Natural killer cell (primary cell): ENCODE data around the gene KRTAP9-2. TPM values are rescaled to one million over a fixed set of nuclear protein-coding genes. Genes with fewer than 3 reads are reported as not detected.

Experiments
- ATAC-seq, 3 donors: fragments of 150-1000 bp in 2 of 3; fragments of 200-7000 bp in 1 of 3; cut with Tn5 transposase; 1 replicate in 1 of 3; 2 replicates in 2 of 3; pipeline ENCODE4 v1.10.0; 2021; ENCODE audit warnings: mild to moderate bottlenecking in 2 of 3, moderate library complexity in 2 of 3
- DNase-seq, 2 donors: peaks; one replicate each; pipeline versions ENCODE4 v3.0.0 to v3.0.0-alpha.2; 2013 to 2021; ENCODE audit warnings: mixed read lengths in 1 of 2
- H3K27ac ChIP-seq: one replicate; pipeline ENCODE4 v1.5.1; 2013; ENCODE audit warnings: mild to moderate bottlenecking, low read length
- H3K27me3 ChIP-seq: one replicate; pipeline ENCODE4 v1.6.1; 2013; ENCODE audit warnings: low read length; ENCODE audit not compliant: control insufficient read depth, insufficient read depth
- H3K36me3 ChIP-seq: one replicate; pipeline ENCODE4 v1.6.1; 2013; ENCODE audit warnings: low read length; ENCODE audit not compliant: control insufficient read depth, insufficient read depth
- H3K4me1 ChIP-seq: one replicate; pipeline ENCODE4 v1.6.1; 2013; ENCODE audit warnings: low read length; ENCODE audit not compliant: control insufficient read depth, insufficient read depth
- H3K4me3 ChIP-seq: one replicate; pipeline ENCODE4 v1.5.1; 2013; ENCODE audit warnings: low read length
- H3K9me3 ChIP-seq: one replicate; pipeline ENCODE4 v1.6.1; 2013; ENCODE audit warnings: low read length; ENCODE audit not compliant: control insufficient read depth, insufficient read depth
- H3K27ac Mint-ChIP-seq, 2 donors: one replicate each; pipeline ENCODE4 v1.8.0; 2022; ENCODE audit warnings: mild to moderate bottlenecking in 2 of 2, mixed read lengths in 2 of 2, moderate library complexity in 1 of 2
- H3K27me3 Mint-ChIP-seq, 2 donors: one replicate each; pipeline ENCODE4 v1.8.0; 2022; ENCODE audit warnings: low read depth in 2 of 2, mixed read lengths in 2 of 2
- H3K36me3 Mint-ChIP-seq: one replicate; pipeline ENCODE4 v1.8.0; 2022; ENCODE audit warnings: mixed read lengths
- H3K4me1 Mint-ChIP-seq, 2 donors: one replicate each; pipeline ENCODE4 v1.8.0; 2022; ENCODE audit warnings: mixed read lengths in 2 of 2
- H3K4me3 Mint-ChIP-seq: one replicate; pipeline ENCODE4 v1.8.0; 2022; ENCODE audit warnings: mild to moderate bottlenecking, moderate library complexity, mixed read lengths
- H3K9me3 Mint-ChIP-seq, 2 donors: one replicate each; pipeline ENCODE4 v1.8.0; 2022; ENCODE audit warnings: mixed read lengths in 2 of 2
- WGBS: methylation state at CpG from one replicate; pipeline ENCODE4 v1.1.7; 2013; ENCODE audit warnings: missing lambda C conversion rate; ENCODE audit not compliant: insufficient coverage; 5-methylcytosine and 5-hydroxymethylcytosine counted together
- intact Hi-C: fragments of 100-400 bp; cut with micrococcal nuclease; formaldehyde crosslinking; loops from one replicate; pipeline ENCODE4 v1.14.2; 2022
- total RNA-seq, 4 donors: library from RNA; stranded (reverse); fragments of 120-200 nt in 1 of 4; gene quantifications; one replicate each; pipeline versions ENCODE4 v1.2.3 to v1.2.4, GENCODE V29; 2013 to 2022
- TF ChIP-seq, protein P1 (sequence below): fragments of 200-600 bp; IDR thresholded peaks from one replicate; pipeline ENCODE4 v1.8.0; 2022; ENCODE audit warnings: antibody characterized with exemption

The KRTAP9-2 gene
- total RNA-seq, 3 donors from 2014 or later (not counting 1 experiment from before 2014, with no cell fraction given): not detected

DNA sequence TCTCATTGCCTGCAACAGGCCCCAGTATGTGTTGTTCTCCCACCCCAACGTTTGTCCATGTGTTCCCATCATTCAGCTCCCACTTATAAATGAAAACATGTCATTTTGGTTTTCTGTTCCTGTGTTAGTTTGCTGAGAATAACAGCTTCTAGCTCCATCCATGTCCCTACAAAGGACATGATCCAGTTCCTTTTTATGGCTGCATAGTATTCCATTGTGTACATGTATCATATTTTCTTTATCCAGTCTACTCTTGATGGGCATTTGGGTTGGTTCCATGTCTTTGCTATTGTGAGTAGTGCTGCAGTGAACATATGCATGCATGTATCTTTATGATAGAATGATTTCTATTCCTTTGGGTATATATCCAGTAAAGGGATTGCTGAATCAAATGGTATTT is 10.8 kb upstream of the KRTAP9-2 start:
- H3K27ac ChIP-seq: no peak overlapping the region
- H3K27me3 ChIP-seq: peaks cover 2% of the 10 kb centered on the region
- H3K4me1 Mint-ChIP-seq: no peaks in the 10 kb centered on the region
- peaks cover 0 to 2% of the 10 kb centered on the region in 2 donors for H3K9me3 Mint-ChIP-seq
- H3K27me3 Mint-ChIP-seq: peaks cover 15 to 31% of the 10 kb centered on the region in 2 donors
- TF ChIP-seq, protein P1, sequence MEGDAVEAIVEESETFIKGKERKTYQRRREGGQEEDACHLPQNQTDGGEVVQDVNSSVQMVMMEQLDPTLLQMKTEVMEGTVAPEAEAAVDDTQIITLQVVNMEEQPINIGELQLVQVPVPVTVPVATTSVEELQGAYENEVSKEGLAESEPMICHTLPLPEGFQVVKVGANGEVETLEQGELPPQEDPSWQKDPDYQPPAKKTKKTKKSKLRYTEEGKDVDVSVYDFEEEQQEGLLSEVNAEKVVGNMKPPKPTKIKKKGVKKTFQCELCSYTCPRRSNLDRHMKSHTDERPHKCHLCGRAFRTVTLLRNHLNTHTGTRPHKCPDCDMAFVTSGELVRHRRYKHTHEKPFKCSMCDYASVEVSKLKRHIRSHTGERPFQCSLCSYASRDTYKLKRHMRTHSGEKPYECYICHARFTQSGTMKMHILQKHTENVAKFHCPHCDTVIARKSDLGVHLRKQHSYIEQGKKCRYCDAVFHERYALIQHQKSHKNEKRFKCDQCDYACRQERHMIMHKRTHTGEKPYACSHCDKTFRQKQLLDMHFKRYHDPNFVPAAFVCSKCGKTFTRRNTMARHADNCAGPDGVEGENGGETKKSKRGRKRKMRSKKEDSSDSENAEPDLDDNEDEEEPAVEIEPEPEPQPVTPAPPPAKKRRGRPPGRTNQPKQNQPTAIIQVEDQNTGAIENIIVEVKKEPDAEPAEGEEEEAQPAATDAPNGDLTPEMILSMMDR: no peak
- H3K4me3 Mint-ChIP-seq: no peak overlapping the region
- intact Hi-C loops: no loop called here
- H3K9me3 ChIP-seq: no peaks in the 10 kb centered on the region
- no peak for DNase-seq
- H3K4me1 ChIP-seq: no peaks in the 10 kb centered on the region
- H3K36me3 Mint-ChIP-seq: no peaks in the 10 kb centered on the region
- no peak overlapping the region for H3K27ac Mint-ChIP-seq
- WGBS: 80% methylated on average over 1 of the region's 1 CpG
- ATAC-seq: no peak
- H3K4me3 ChIP-seq: no peak overlapping the region
- no peaks in the 10 kb centered on the region for H3K36me3 ChIP-seq

DNA sequence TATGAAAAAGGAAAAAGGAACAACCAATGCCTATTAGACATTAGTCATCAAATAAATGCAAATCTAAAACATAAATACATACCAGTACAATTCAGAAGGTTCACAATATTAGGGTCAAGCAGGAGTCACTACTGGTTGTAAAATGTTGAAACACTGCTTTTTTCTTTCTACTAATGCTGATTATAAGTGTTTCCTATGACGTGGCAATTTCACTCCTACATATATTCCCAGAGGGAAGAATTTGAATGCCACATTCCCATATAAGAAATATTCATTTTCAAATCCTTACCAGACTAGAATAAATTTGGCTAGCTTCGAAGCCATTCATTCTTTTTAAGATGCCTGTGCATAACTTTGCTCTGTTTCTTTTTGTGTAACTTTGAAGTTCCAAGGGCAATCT is 2.6 kb upstream of the KRTAP9-2 start:
- H3K27me3 Mint-ChIP-seq: peaks cover 17 to 33% of the 10 kb centered on the region in 2 donors
- intact Hi-C loops: loop anchor here (2.0 kb wide), 1 partner anchor 19 kb away; no protein-coding TSS in a partner anchor
- ATAC-seq: no peak

DNA sequence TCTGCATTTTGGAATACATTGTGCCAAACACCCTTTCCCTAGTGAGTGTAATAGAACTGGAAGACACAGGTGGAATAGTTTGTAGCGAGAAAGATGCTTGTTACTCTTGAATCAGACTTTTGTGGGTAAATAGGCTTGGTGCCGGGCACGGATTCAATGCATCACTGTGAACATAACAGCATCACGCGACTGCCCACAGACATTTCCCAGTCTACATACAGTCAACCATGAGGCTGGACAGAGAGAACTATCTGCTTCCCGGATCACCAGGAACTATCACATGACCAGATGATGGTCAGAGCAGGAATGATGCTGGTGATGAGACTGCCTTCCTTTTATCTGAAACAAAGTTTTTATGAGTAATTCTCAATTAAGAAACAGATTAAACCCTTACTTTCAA is 397 bp upstream of the KRTAP9-2 start:
- TF ChIP-seq, protein P1: no peak
- DNase-seq: no peak
- no peak for ATAC-seq

More for the DNA sequence above, 2.6 kb upstream of the KRTAP9-2 start:
- Histone ChIP-seq H3K4me1 (no peaks in the 10 kb centered on the region), H3K9me3 (no peaks in the 10 kb centered on the region), H3K4me3 (no peak overlapping the region), H3K36me3 (no peaks in the 10 kb centered on the region), H3K27ac (no peak overlapping the region), H3K27me3 (peaks cover 4% of the 10 kb centered on the region)
- no peaks in the 10 kb centered on the region for H3K4me1 Mint-ChIP-seq
- peaks cover 0 to 2% of the 10 kb centered on the region in 2 donors for H3K9me3 Mint-ChIP-seq
- no peak for DNase-seq
- H3K36me3 Mint-ChIP-seq: no peaks in the 10 kb centered on the region
- 86% methylated on average over 1 of the region's 2 CpGs for WGBS
- TF ChIP-seq, protein P1: no peak
- no peak overlapping the region for H3K27ac Mint-ChIP-seq
- H3K4me3 Mint-ChIP-seq: no peak overlapping the region

DNA sequence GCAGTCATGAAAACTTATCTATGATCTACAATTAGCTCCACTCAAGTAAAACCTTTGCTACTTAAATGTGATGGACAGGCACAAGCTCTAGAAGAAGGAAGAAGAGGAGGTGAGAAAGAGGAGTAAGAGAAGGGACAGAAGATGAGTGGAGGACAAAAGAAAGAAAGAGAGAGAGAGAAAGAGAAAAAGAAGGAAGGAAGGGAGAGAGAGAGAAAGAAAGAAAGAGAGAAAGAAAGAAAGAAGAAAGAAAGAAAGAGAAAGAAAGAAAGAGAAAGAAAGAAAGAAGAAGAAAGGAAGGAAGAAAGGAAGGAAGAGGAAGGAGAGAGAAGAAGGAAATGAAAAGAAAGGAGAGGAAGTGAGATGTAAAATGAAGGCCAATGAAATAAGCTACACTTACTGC is 3.6 kb downstream of the KRTAP9-2 start:
- peaks cover 17 to 32% of the 10 kb centered on the region in 2 donors for H3K27me3 Mint-ChIP-seq
- Histone ChIP-seq H3K4me1 (no peaks in the 10 kb centered on the region), H3K4me3 (no peak overlapping the region), H3K9me3 (no peaks in the 10 kb centered on the region), H3K36me3 (no peaks in the 10 kb centered on the region), H3K27me3 (peaks cover 4% of the 10 kb centered on the region), H3K27ac (no peak overlapping the region)
- H3K36me3 Mint-ChIP-seq: no peaks in the 10 kb centered on the region
- DNase-seq (no peak), ATAC-seq (no peak)
- TF ChIP-seq, protein P1: no peak
- intact Hi-C loops: no loop called here
- no peak overlapping the region for H3K27ac Mint-ChIP-seq
- no peaks in the 10 kb centered on the region for H3K9me3 Mint-ChIP-seq
- H3K4me1 Mint-ChIP-seq: peaks cover 0 to 4% of the 10 kb centered on the region in 2 donors
- no peak overlapping the region for H3K4me3 Mint-ChIP-seq

More for the DNA sequence above, 397 bp upstream of the KRTAP9-2 start:
- no peaks in the 10 kb centered on the region for H3K9me3 Mint-ChIP-seq
- Histone ChIP-seq H3K4me1 (no peaks in the 10 kb centered on the region), H3K4me3 (no peak overlapping the region), H3K9me3 (no peaks in the 10 kb centered on the region), H3K27me3 (peaks cover 4% of the 10 kb centered on the region), H3K27ac (no peak overlapping the region), H3K36me3 (no peaks in the 10 kb centered on the region)
- peaks cover 12 to 29% of the 10 kb centered on the region in 2 donors for H3K27me3 Mint-ChIP-seq
- intact Hi-C loops: no loop called here
- WGBS: 95% methylated on average over 6 of the region's 6 CpGs
- no peaks in the 10 kb centered on the region for H3K36me3 Mint-ChIP-seq
- H3K27ac Mint-ChIP-seq: no peak overlapping the region
- peaks cover 0 to 4% of the 10 kb centered on the region in 2 donors for H3K4me1 Mint-ChIP-seq
- H3K4me3 Mint-ChIP-seq: no peak overlapping the region
